Measurements from ENCODE around the gene LITAF. TPM values are rescaled to one million over a fixed set of nuclear protein-coding genes. Genes with fewer than 3 reads are reported as not detected.
"Not testable (repeated sequence)": the region's sequence is repeated elsewhere in the genome, so short reads cannot be mapped to it uniquely, and the experiment has no call there.

LITAF gene
- total RNA-seq, 1 donor from 2014 or later = 170 TPM

DNA sequence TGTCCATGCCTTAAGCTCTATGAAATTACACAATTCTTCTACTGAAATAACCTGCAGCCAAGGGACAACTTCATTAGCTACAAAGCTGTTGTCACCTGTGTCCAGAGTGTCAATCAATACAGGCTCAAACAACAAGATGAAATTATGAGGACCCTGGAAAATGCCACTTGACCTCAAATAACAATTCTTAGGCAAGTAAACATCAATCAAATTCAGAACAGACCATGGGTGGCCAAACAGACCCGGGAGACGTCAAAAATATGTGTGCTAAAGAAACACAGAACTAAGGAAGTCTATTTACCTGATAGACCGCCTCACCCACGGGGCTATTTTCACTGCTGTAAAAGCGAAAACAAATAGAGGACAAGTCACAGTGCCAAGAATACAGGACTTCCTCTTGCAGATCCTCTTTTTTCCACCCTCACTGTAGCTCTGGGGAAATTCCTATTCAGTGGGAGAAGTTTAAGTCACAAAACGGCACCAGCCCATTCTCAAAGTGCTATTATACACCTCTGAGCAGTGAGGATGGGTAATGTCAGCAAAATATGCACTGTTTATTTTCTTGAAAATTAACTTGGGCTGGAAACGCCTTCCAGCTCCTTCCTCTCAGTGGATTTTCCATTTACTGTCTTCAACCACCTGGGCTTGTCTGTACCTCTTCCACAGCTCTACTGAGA, 2.7 kb downstream of the LITAF start:
- H3K4me1 Mint-ChIP-seq = peaks cover 56% of the 10 kb centered on the region

GRCh38 chr16:11583166-11583565, 3.6 kb downstream of the LITAF start:
- no peak for DNase-seq
- intact Hi-C loops (cut with micrococcal nuclease) = loop anchor here (2.0 to 10.0 kb wide), 8 partner anchors 39 to 952 kb away; partner anchors contain the start of genes GSPT1, SOCS1, TXNDC11 and ZC3H7A
- Mint-ChIP-seq H3K27me3 (no peaks in the 10 kb centered on the region), H3K4me3 (peak overlapping the region; percentile 82), H3K36me3 (ENCODE audit: low read depth) (peaks cover 49% of the 10 kb centered on the region), H3K4me1 (peaks cover 60% of the 10 kb centered on the region), H3K9me3 (no peaks in the 10 kb centered on the region), H3K27ac (peak overlapping the region; percentile 92)

More for the DNA sequence above, 2.7 kb downstream of the LITAF start:
- Mint-ChIP-seq H3K27me3 (peaks cover 3% of the 10 kb centered on the region), H3K36me3 (ENCODE audit: low read depth) (peaks cover 42% of the 10 kb centered on the region), H3K9me3 (no peaks in the 10 kb centered on the region), H3K4me3 (peak overlapping the region; percentile 90), H3K27ac (peak overlapping the region; percentile 89)
- intact Hi-C loops (cut with micrococcal nuclease) = loop anchor here (2.0 to 10.0 kb wide), 8 partner anchors 38 to 951 kb away; partner anchors contain the start of genes GSPT1, SOCS1, TXNDC11 and ZC3H7A
- DNase-seq = peak; percentile 79

- Mint-ChIP-seq H3K9me3 (no peaks in the 10 kb centered on the region), H3K4me1 (peaks cover 56% of the 10 kb centered on the region), H3K27me3 (no peaks in the 10 kb centered on the region), H3K4me3 (peak overlapping the region; percentile 82), H3K36me3 (ENCODE audit: low read depth) (peaks cover 56% of the 10 kb centered on the region), H3K27ac (peak overlapping the region; percentile 92)
- intact Hi-C loops (cut with micrococcal nuclease) = loop anchor here (1.0 to 10.0 kb wide), 9 partner anchors 21 to 953 kb away; partner anchors contain the start of genes GSPT1, SOCS1, TXNDC11 and ZC3H7A
- DNase-seq = no peak
Measured at GRCh38 chr16:11582157-11582814, 4.4 kb downstream of the LITAF start.

GRCh38 chr16:11581678-11582077, 5.0 kb downstream of the LITAF start:
- Mint-ChIP-seq H3K36me3 (ENCODE audit: low read depth) (peaks cover 60% of the 10 kb centered on the region), H3K27ac (peak overlapping the region; percentile 92), H3K9me3 (no peaks in the 10 kb centered on the region), H3K4me1 (peaks cover 61% of the 10 kb centered on the region), H3K27me3 (no peaks in the 10 kb centered on the region), H3K4me3 (peak overlapping the region; percentile 82)
- intact Hi-C loops (cut with micrococcal nuclease) = loop anchor here (1.0 to 10.0 kb wide), 9 partner anchors 20 to 953 kb away; partner anchors contain the start of genes GSPT1, SOCS1, TXNDC11 and ZC3H7A
- peak; percentile 70 for DNase-seq

GRCh38 chr16:11580451-11581086, 6.2 kb downstream of the LITAF start:
- no peaks in the 10 kb centered on the region for H3K27me3 Mint-ChIP-seq
- H3K27ac Mint-ChIP-seq = peak overlapping the region; percentile 82
- intact Hi-C loops (cut with micrococcal nuclease) = loop anchor here (5.0 to 10.0 kb wide), 7 partner anchors 42 to 954 kb away; partner anchors contain the start of genes GSPT1, SOCS1, TXNDC11 and ZC3H7A
- H3K4me1 Mint-ChIP-seq = peaks cover 61% of the 10 kb centered on the region
- DNase-seq = no peak
- H3K9me3 Mint-ChIP-seq = no peaks in the 10 kb centered on the region
- peak overlapping the region; percentile 59 for H3K4me3 Mint-ChIP-seq
- H3K36me3 Mint-ChIP-seq (ENCODE audit: low read depth) = peaks cover 60% of the 10 kb centered on the region

GRCh38 chr16:11577290-11577660, 9.4 kb downstream of the LITAF start:
- H3K4me1 Mint-ChIP-seq = peaks cover 55% of the 10 kb centered on the region
- H3K36me3 Mint-ChIP-seq (ENCODE audit: low read depth) = peaks cover 58% of the 10 kb centered on the region

GRCh38 chr16:11576427-11577289, 10.1 kb downstream of the LITAF start:
- Mint-ChIP-seq H3K9me3 (no peaks in the 10 kb centered on the region), H3K27ac (peak overlapping the region; percentile 60), H3K36me3 (ENCODE audit: low read depth) (peaks cover 59% of the 10 kb centered on the region), H3K27me3 (no peaks in the 10 kb centered on the region), H3K4me3 (no peak overlapping the region), H3K4me1 (peaks cover 53% of the 10 kb centered on the region)
- no peak for DNase-seq
- intact Hi-C loops (cut with micrococcal nuclease) = no loop called here

More at GRCh38 chr16:11577290-11577660, 9.4 kb downstream of the LITAF start:
- intact Hi-C loops (cut with micrococcal nuclease); H3K27me3 Mint-ChIP-seq; DNase-seq; H3K27ac Mint-ChIP-seq; H3K4me3 Mint-ChIP-seq; H3K9me3 Mint-ChIP-seq: not testable (repeated sequence)

DNA sequence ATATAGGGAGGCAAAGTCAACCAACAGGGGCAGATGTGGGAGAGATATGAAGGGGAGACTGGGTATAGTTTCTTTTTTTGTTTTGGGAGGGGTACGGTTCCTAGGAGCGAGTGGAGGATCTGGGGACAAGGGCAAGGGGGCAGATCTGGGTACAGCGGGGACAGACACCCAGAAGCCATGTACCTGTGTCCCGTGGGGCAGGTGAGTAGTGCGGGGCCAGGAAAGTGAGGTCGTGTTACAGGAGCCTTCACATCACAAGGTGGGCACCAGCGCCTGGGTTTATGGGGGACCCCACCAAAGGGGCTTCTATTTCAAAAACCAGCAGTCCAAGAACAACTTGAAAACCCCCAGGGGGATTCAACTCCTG, 11.5 kb downstream of the LITAF start:
- peak overlapping the region; percentile 14 for H3K4me3 Mint-ChIP-seq
- peak overlapping the region; percentile 34 for H3K27ac Mint-ChIP-seq
- peaks cover 50% of the 10 kb centered on the region for H3K36me3 Mint-ChIP-seq (ENCODE audit: low read depth)
- peaks cover 50% of the 10 kb centered on the region for H3K4me1 Mint-ChIP-seq
- H3K9me3 Mint-ChIP-seq = no peaks in the 10 kb centered on the region
- DNase-seq = no peak
- H3K27me3 Mint-ChIP-seq = no peaks in the 10 kb centered on the region
- intact Hi-C loops (cut with micrococcal nuclease) = no loop called here

DNA sequence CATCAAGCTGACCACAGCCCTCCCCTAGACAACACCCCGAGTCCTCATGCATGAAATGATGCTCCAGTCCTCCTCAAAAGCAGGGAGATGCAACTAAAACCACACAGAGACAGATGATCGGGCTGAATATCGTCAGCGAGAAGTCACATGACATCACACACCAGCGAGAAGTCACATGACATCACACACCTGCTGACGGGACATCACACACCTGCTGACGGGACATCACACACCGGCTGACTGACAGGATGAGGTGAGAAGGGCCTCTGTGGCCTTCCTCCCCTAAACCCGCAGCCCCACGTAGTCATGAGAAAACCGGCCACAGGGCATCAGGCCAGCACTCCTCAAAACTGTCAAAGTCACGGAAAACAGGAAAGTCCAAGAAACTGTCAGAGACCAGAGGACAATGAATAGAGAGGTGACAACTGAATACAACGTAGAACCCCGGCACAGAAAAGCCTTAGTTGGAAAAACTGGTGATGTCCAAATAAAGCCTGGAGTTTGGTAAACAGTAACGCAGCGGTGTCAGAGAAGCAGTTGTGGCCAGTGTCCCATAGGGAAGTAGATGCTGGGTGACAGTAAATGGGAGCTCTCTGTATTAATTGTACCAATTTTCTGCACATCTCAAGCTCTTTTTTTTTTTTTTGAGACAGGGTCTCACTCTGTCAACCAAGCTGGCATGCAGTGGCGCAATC, 14.3 kb downstream of the LITAF start:
- Mint-ChIP-seq H3K4me1 (peaks cover 42% of the 10 kb centered on the region), H3K27me3 (no peaks in the 10 kb centered on the region), H3K4me3 (peak overlapping the region; percentile 38), H3K36me3 (ENCODE audit: low read depth) (peaks cover 40% of the 10 kb centered on the region), H3K9me3 (no peaks in the 10 kb centered on the region), H3K27ac (peak overlapping the region; percentile 68)
- intact Hi-C loops (cut with micrococcal nuclease) = no loop called here
- peak; percentile 76 for DNase-seq

GRCh38 chr16:11571549-11571948, 15.2 kb downstream of the LITAF start:
- DNase-seq = no peak
- H3K4me1 Mint-ChIP-seq = peaks cover 39% of the 10 kb centered on the region
- no peak overlapping the region for H3K4me3 Mint-ChIP-seq
- H3K9me3 Mint-ChIP-seq = no peaks in the 10 kb centered on the region
- peak overlapping the region; percentile 36 for H3K27ac Mint-ChIP-seq
- intact Hi-C loops (cut with micrococcal nuclease) = no loop called here
- H3K36me3 Mint-ChIP-seq (ENCODE audit: low read depth) = peaks cover 40% of the 10 kb centered on the region
- no peaks in the 10 kb centered on the region for H3K27me3 Mint-ChIP-seq

DNA sequence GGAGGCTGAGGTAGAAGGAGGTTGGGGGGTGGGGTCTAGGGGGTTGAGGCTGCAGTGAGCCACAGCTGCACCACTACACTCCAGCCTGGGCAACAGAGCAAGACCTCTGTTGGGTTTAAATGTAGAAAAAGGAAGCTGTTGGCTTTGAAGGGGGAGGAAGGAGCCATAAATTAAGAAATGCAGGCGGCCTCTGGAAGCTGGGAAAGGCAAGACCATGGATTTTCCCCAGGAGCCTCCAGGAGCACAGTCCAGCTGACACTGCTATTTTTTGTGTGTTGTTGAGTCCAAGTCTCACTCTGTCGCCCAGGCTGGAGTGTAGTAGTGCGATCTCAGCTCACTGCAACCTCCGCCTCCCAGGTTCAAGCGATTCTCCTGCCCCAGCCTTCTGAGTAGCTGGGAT, 15.9 kb downstream of the LITAF start:
- Mint-ChIP-seq H3K27me3 (no peaks in the 10 kb centered on the region), H3K4me1 (peaks cover 40% of the 10 kb centered on the region), H3K9me3 (no peaks in the 10 kb centered on the region), H3K27ac (no peak overlapping the region), H3K36me3 (ENCODE audit: low read depth) (peaks cover 46% of the 10 kb centered on the region), H3K4me3 (no peak overlapping the region)
- intact Hi-C loops (cut with micrococcal nuclease) = no loop called here
- DNase-seq = no peak

DNA sequence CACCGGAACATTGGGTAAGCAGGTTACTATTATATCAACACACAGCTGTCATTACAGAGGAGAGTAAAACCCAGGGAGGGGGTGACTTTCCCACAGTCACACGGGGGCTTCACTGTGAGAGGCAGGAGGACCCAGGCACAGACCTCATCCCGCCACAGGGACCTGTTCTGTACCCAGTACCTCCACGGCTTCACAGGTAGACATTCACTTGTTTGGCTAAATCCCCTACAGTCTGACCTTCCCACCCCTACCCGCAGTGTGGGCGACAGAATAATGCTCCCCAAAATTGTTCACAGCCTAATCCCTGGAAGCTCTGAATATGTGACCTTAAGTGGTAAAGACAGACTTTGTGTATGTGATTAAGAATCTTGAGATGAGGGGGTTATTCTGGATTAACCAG, 16.5 kb downstream of the LITAF start:
- Mint-ChIP-seq H3K9me3 (no peaks in the 10 kb centered on the region), H3K36me3 (ENCODE audit: low read depth) (peaks cover 44% of the 10 kb centered on the region), H3K27me3 (no peaks in the 10 kb centered on the region), H3K4me3 (no peak overlapping the region), H3K4me1 (peaks cover 39% of the 10 kb centered on the region), H3K27ac (no peak overlapping the region)
- no peak for DNase-seq
- intact Hi-C loops (cut with micrococcal nuclease) = no loop called here

- no peak overlapping the region for H3K4me3 Mint-ChIP-seq
- DNase-seq = no peak
- peaks cover 41% of the 10 kb centered on the region for H3K4me1 Mint-ChIP-seq
- peaks cover 43% of the 10 kb centered on the region for H3K36me3 Mint-ChIP-seq (ENCODE audit: low read depth)
- peak overlapping the region; percentile 68 for H3K27ac Mint-ChIP-seq
- no peaks in the 10 kb centered on the region for H3K9me3 Mint-ChIP-seq
- intact Hi-C loops (cut with micrococcal nuclease) = no loop called here
- no peaks in the 10 kb centered on the region for H3K27me3 Mint-ChIP-seq
Measured at GRCh38 chr16:11566398-11566797, 20.3 kb downstream of the LITAF start.

Measured in activated CD4-positive, alpha-beta T cell treated with anti-CD3 and anti-CD28 coated beads, Interleukin-2, amount 10 ng/mL, durations not matched to agents 24 days and 14 days (primary cell).